Measurements from ENCODE around the gene HOGA1.

The HOGA1 gene

DNA sequence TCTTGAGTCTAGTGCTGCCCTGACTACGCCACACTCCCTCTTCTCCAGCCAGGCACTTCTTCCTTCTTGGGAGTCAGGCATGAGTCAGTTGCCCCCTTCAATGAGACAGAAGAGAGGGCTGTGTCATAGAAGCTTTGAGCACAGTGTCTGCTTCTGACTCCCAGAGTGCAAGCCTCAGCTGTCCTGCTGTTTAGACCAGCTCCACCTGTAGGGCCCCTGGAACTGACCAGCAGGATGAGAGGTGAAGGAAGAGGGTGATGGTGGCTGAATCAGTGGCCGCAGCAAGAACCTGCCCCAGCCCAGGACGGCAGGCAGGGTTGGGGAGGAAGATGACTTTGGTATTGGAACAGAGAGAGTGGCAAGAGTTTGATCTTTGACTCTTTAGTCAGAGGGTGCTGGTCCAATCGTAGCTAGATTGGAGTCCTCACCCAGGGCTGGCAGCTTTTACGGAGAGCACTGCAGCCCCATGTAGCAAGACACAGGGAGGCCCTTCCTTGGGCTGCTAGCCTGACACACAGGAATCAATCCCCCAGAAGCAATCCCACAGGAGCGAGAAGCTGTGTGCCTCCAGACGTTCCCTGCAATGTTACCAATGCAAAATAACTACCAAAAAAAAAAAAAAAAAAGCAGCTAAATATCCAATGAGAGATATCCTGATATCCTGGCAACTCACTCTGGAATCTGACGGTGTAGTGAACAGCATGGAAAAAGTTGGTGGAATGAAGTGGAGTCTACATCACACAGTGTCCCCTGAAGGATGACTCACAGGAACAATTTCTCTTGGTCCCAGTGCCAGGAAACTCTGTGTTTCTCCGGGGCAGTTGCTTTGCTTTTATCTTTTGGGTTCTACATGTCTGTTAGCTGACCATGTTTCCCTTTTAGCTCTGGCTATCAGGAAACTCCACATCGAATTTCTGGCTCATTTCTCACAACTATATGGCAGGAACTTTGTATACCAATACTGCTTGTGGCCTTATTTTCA, 12.2 kb downstream of the HOGA1 start:
- peak; percentile 14 for TF ChIP-seq CTCF (IDR thresholded peaks at IDR 0.05; ENCODE audit: low read depth, low read length)
- no peak overlapping the region for H3K4me3 ChIP-seq (replicated peaks in 1 of 2; ENCODE audit: low read depth in 2 of 2, low read length in 2 of 2)
- DNase-seq (ENCODE audit: low read depth in 2 of 2) = peak; percentile 87 to 93

DNA sequence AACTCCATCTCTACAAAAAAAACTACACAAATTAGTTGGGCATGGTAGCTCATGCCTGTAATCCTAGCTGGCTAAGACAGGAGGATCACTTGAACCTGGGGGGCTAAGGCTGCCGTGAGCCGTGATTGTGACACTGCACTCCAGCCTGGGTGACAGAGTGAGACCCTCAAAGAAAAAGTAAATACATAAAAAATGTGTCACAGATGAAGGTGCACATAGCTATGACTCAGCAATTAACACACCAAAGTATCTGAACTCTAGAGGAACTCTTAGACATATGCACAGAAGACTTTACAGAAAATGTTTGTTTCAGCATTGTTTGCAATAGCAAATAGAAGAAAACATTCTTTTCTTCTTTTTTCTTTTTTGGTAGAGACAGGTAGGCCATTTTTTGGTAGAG, 13.6 kb downstream of the HOGA1 start:
- no peak for TF ChIP-seq CTCF (IDR thresholded peaks at IDR 0.05; ENCODE audit: low read depth, low read length)
- H3K4me3 ChIP-seq (replicated peaks in 1 of 2; ENCODE audit: low read depth in 2 of 2, low read length in 2 of 2) = no peak overlapping the region
- DNase-seq (ENCODE audit: low read depth in 2 of 2) = no peak

GRCh38 chr10:97598407-97599271, 14.4 kb downstream of the HOGA1 start:
- DNase-seq (ENCODE audit: low read depth in 2 of 2) = no peak
- no peak for TF ChIP-seq CTCF (IDR thresholded peaks at IDR 0.05; ENCODE audit: low read depth, low read length)
- no peak overlapping the region for H3K4me3 ChIP-seq (replicated peaks in 1 of 2; ENCODE audit: low read depth in 2 of 2, low read length in 2 of 2)

DNA sequence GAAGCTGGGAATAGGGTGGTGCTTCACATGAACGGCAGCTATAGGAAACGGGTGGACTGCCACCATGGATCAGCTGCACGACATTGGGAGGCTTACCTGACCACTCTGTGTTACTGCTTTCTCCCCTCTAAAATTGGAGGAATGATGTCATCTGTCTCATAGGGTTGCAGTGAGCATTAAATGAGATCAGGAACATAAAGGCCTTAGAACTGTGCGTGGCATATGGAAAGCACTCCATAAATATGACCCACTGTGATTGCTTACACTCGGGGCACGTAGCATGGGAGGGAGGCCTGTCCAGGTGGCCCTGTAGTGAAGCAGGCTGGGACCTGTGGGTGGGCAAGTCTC, 15.1 kb downstream of the HOGA1 start:
- DNase-seq (ENCODE audit: low read depth in 2 of 2) = no peak
- H3K4me3 ChIP-seq (replicated peaks in 1 of 2; ENCODE audit: low read depth in 2 of 2, low read length in 2 of 2) = no peak overlapping the region
- TF ChIP-seq CTCF (IDR thresholded peaks at IDR 0.05; ENCODE audit: low read depth, low read length) = no peak

- no peak for TF ChIP-seq CTCF (IDR thresholded peaks at IDR 0.05; ENCODE audit: low read depth, low read length)
- no peak for DNase-seq (ENCODE audit: low read depth in 2 of 2)
- no peak overlapping the region for H3K4me3 ChIP-seq (replicated peaks in 1 of 2; ENCODE audit: low read depth in 2 of 2, low read length in 2 of 2)
These were observed 16.4 kb downstream of the HOGA1 start for GRCh38 chr10:97600616-97601015.

GRCh38 chr10:97601268-97602215, 17.4 kb downstream of the HOGA1 start:
- no peak overlapping the region for H3K4me3 ChIP-seq (replicated peaks in 1 of 2; ENCODE audit: low read depth in 2 of 2, low read length in 2 of 2)
- no peak for TF ChIP-seq CTCF (IDR thresholded peaks at IDR 0.05; ENCODE audit: low read depth, low read length)
- DNase-seq (ENCODE audit: low read depth in 2 of 2) = no peak

Measured in cardiac fibroblast (primary cell).